ENCODE results near the gene AOPEP.

Gene AOPEP

GRCh38 chr9:94761481-94761880 lies 35.0 kb downstream of the AOPEP start:
- DNase-seq, result no peak

GRCh38 chr9:94767331-94768072 lies 41.0 kb downstream of the AOPEP start:
- DNase-seq, result no peak

- DNase-seq, result no peak
Measured at GRCh38 chr9:94768766-94769165, 42.3 kb downstream of the AOPEP start.

- no peak for DNase-seq
Measured at GRCh38 chr9:94770334-94770733, 43.8 kb downstream of the AOPEP start.

GRCh38 chr9:94771096-94771495 lies 44.6 kb downstream of the AOPEP start:
- DNase-seq, result no peak

GRCh38 chr9:94772144-94772543 lies 45.6 kb downstream of the AOPEP start:
- no peak for DNase-seq

- DNase-seq, result no peak
Measured at GRCh38 chr9:94772639-94773303, 46.3 kb downstream of the AOPEP start.

- no peak for DNase-seq
Measured at GRCh38 chr9:94773655-94774054, 47.2 kb downstream of the AOPEP start.

- no peak for DNase-seq
Measured at GRCh38 chr9:94778013-94778412, 51.5 kb downstream of the AOPEP start.

- no peak for DNase-seq
Measured at GRCh38 chr9:94779031-94779430, 52.5 kb downstream of the AOPEP start.

- no peak for DNase-seq
Measured at GRCh38 chr9:94779693-94780290, 53.3 kb downstream of the AOPEP start.

GRCh38 chr9:94780516-94780950 lies 54.0 kb downstream of the AOPEP start:
- no peak for DNase-seq

- no peak for DNase-seq
Measured at GRCh38 chr9:94782355-94783101, 56.0 kb downstream of the AOPEP start.

- DNase-seq, result no peak
Measured at GRCh38 chr9:94783102-94783682, 56.7 kb downstream of the AOPEP start.

- DNase-seq, result no peak
Measured at GRCh38 chr9:94783928-94784327, 57.4 kb downstream of the AOPEP start.

GRCh38 chr9:94785215-94786169 lies 59.0 kb downstream of the AOPEP start:
- no peak for DNase-seq

GRCh38 chr9:94786586-94786985 lies 60.1 kb downstream of the AOPEP start:
- DNase-seq, result no peak

GRCh38 chr9:94787266-94787665 lies 60.8 kb downstream of the AOPEP start:
- DNase-seq, result no peak

- DNase-seq, result no peak
Measured at GRCh38 chr9:94788570-94789105, 62.1 kb downstream of the AOPEP start.

GRCh38 chr9:94791435-94791834 lies 64.9 kb downstream of the AOPEP start:
- DNase-seq, result no peak

GRCh38 chr9:94792511-94792910 lies 66.0 kb downstream of the AOPEP start:
- no peak for DNase-seq
